ENCODE results near the gene CTNNA3. TPM values are rescaled to one million over a fixed set of nuclear protein-coding genes. Genes with fewer than 3 reads are reported as not detected.

The CTNNA3 gene
- total RNA-seq, 6 experiments from 2014 or later = 0.19 to 3.6 (median 1.2) TPM

DNA sequence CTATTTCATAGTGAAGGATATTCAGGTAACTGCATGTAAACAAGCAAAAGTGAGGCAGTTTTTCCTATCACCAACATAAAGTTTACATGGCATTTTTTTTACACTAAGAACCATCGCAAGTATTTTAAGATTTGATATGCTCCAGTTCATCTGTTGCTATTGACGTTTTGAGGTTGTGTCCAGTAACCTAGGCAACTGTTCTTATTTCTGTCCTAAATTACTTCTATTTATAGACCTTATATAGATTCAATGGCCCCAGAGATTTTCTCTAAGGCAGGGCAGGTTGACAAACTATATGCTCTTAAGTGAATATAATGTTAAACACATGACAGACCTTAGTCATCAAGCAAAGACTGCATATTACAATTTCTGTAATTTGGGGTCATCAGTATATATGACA lies 1600.4 kb downstream of the CTNNA3 start:
- Histone ChIP-seq H3K4me3 (no peak overlapping the region), H3K9me3 (no peaks in the 10 kb centered on the region), H3K27me3 (no peaks in the 10 kb centered on the region), H3K36me3 (no peaks in the 10 kb centered on the region), H3K4me1 (no peaks in the 10 kb centered on the region), H3K27ac (no peak overlapping the region)
- DNase-seq (no peak), ATAC-seq (no peak)
- 72% methylated on average over 2 of the region's 2 CpGs for WGBS (ENCODE audit: insufficient coverage, low coverage, low lambda C conversion rate, missing lambda C conversion rate)
- TF ChIP-seq POLR2A (IDR thresholded peaks at IDR 0.05) = no peak
- TF ChIP-seq, protein P1, sequence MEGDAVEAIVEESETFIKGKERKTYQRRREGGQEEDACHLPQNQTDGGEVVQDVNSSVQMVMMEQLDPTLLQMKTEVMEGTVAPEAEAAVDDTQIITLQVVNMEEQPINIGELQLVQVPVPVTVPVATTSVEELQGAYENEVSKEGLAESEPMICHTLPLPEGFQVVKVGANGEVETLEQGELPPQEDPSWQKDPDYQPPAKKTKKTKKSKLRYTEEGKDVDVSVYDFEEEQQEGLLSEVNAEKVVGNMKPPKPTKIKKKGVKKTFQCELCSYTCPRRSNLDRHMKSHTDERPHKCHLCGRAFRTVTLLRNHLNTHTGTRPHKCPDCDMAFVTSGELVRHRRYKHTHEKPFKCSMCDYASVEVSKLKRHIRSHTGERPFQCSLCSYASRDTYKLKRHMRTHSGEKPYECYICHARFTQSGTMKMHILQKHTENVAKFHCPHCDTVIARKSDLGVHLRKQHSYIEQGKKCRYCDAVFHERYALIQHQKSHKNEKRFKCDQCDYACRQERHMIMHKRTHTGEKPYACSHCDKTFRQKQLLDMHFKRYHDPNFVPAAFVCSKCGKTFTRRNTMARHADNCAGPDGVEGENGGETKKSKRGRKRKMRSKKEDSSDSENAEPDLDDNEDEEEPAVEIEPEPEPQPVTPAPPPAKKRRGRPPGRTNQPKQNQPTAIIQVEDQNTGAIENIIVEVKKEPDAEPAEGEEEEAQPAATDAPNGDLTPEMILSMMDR (IDR thresholded peaks at IDR 0.05) = no peak
- intact Hi-C loops (cut with DNase I) = no loop called here

- ATAC-seq (no peak), DNase-seq (no peak)
- Histone ChIP-seq H3K4me3 (no peak overlapping the region), H3K27ac (no peak overlapping the region), H3K36me3 (no peaks in the 10 kb centered on the region), H3K4me1 (no peaks in the 10 kb centered on the region), H3K9me3 (no peaks in the 10 kb centered on the region), H3K27me3 (no peaks in the 10 kb centered on the region)
- WGBS (ENCODE audit: insufficient coverage, low coverage, low lambda C conversion rate, missing lambda C conversion rate) = 0% methylated on average over 1 of the region's 1 CpG
- no peak for TF ChIP-seq POLR2A (IDR thresholded peaks at IDR 0.05)
- TF ChIP-seq, protein P1 (IDR thresholded peaks at IDR 0.05) = no peak
- intact Hi-C loops (cut with DNase I) = no loop called here
These were observed 1610.1 kb downstream of the CTNNA3 start for GRCh38 chr10:66085906-66086305.

DNA sequence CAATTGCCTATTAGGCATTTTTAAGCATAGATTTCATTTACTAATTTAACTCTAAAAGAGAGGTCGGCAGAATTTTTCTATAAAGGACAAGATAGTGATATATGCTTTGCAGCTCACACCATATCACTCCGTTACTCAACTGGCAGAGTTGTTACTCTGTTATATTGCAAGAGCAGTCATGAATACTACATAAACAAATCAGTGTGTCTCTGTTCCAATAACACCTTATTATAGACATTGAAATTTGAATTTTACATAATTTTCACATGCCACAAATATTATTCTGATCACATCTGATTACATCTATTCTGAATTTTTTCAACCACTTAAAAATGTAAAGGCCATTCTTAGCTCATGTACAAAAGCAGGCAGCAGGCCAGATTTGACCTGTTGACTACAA lies 1624.1 kb downstream of the CTNNA3 start:
- H3K27ac ChIP-seq = no peak overlapping the region
- no peaks in the 10 kb centered on the region for H3K9me3 ChIP-seq
- DNase-seq = no peak
- 67% methylated on average over 2 of the region's 2 CpGs for WGBS (ENCODE audit: insufficient coverage, low coverage, low lambda C conversion rate, missing lambda C conversion rate)
- no peak for ATAC-seq
- no peaks in the 10 kb centered on the region for H3K4me1 ChIP-seq
- no peak for TF ChIP-seq POLR2A (IDR thresholded peaks at IDR 0.05)
- TF ChIP-seq, protein P1 (IDR thresholded peaks at IDR 0.05) = no peak
- intact Hi-C loops (cut with DNase I) = no loop called here
- H3K36me3 ChIP-seq = no peaks in the 10 kb centered on the region
- H3K4me3 ChIP-seq = no peak overlapping the region
- H3K27me3 ChIP-seq = no peaks in the 10 kb centered on the region

DNA sequence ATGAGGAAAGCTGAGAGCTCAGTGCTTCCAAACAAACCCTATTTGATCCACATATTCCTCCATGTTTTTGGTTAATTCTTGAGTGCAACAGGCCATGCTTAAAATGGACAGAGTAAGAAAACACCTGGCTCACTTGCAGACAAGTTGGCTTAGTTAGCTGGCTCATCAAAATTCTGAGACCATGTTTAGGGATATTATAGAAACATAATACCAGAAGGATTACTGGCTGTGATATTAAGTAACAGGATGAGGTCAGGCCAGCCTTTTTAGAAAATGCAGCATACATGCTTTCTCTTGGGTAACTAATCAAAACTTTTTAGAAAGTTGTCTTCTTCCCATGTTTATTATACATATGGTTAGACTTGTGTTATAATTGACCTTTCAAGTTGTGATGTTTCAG lies 1637.4 kb downstream of the CTNNA3 start:
- TF ChIP-seq, protein P1 (IDR thresholded peaks at IDR 0.05) = no peak
- no peak for TF ChIP-seq POLR2A (IDR thresholded peaks at IDR 0.05)
- no peaks in the 10 kb centered on the region for H3K9me3 ChIP-seq
- no peak overlapping the region for H3K4me3 ChIP-seq
- DNase-seq (no peak), ATAC-seq (no peak)
- no peaks in the 10 kb centered on the region for H3K27me3 ChIP-seq
- intact Hi-C loops (cut with DNase I) = no loop called here
- H3K4me1 ChIP-seq = no peaks in the 10 kb centered on the region
- no peaks in the 10 kb centered on the region for H3K36me3 ChIP-seq
- no peak overlapping the region for H3K27ac ChIP-seq

DNA sequence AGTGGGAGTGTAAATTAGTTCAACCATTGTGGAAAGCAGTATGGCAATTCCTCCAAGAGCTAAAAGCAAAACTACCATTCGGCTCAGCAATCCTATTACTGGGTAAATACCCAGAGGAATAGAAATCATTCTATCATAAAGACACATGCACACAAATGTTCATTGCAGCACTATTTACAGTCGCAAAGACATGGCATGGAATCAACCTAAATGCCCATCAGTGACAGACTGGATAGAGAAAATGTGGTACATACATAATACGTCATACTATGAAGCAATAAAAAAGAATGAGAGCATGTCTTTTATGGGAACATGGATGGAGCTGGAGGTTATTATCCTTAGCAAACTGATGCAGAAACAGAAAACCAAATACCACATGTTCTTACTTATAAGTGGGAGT lies 1646.7 kb downstream of the CTNNA3 start:
- Histone ChIP-seq H3K27me3 (no peaks in the 10 kb centered on the region), H3K4me1 (no peaks in the 10 kb centered on the region), H3K4me3 (no peak overlapping the region), H3K27ac (no peak overlapping the region), H3K36me3 (no peaks in the 10 kb centered on the region), H3K9me3 (no peaks in the 10 kb centered on the region)
- intact Hi-C loops (cut with DNase I) = no loop called here
- ATAC-seq (no peak), DNase-seq (no peak)
- 81% methylated on average over 3 of the region's 3 CpGs for WGBS (ENCODE audit: insufficient coverage, low coverage, low lambda C conversion rate, missing lambda C conversion rate)
- TF ChIP-seq, protein P1 (IDR thresholded peaks at IDR 0.05) = no peak
- no peak for TF ChIP-seq POLR2A (IDR thresholded peaks at IDR 0.05)

Data from right lobe of liver (tissue), 6 donors.